Testis (tissue), 2 donors: ENCODE results near the gene PZP.

ENCODE experiments used
- CTCF ChIP-seq, 3 experiments: fragments of 450-650 bp in 2 of 3; fragments of 200-600 bp in 1 of 3; sonication (generic) in 1 of 3; IDR thresholded peaks; one replicate each; pipeline ENCODE4 v1.5.1; 2016 to 2019; ENCODE audit warnings: antibody characterized with exemption in 3 of 3, mild to moderate bottlenecking in 2 of 3, moderate library complexity in 1 of 3
- POLR2A ChIP-seq: fragments of 450-650 bp; IDR thresholded peaks from one replicate; pipeline ENCODE4 v1.6.1; 2017; ENCODE audit warnings: antibody characterized with exemption, mild to moderate bottlenecking, moderate library complexity

- TF ChIP-seq CTCF (IDR thresholded peaks at IDR 0.05) (no peak), POLR2A (no peak)
These were observed 28.4 kb downstream of the PZP start for GRCh38 chr12:9179781-9180180.
